Left ventricle myocardium superior (tissue), 1 donor: Measurements from ENCODE around the gene TMED4. TPM values are rescaled to one million over a fixed set of nuclear protein-coding genes. Genes with fewer than 3 reads are reported as not detected.
A peak's percentile ranks its signal among the peaks of the same experiment; 100 is the strongest.

Experiments used
- ATAC-seq: fragments of 200-7000 bp; cut with Tn5 transposase; one replicate; pipeline ENCODE4 v1.9.1; 2020; ENCODE audit warnings: mild to moderate bottlenecking, moderate library complexity
- DNase-seq: peaks from one replicate; pipeline ENCODE4 v3.0.0-alpha.2; 2020
- intact Hi-C: fragments of 100-400 bp; cut with micrococcal nuclease; formaldehyde crosslinking; loops from one replicate; pipeline ENCODE4 v1.11.0; 2022
- total RNA-seq: library from RNA; stranded (reverse); fragmentation: NEBNext Ultra II Directional; extraction: Animal tissue kit (Norgen Biotek cat#: 25700); gene quantifications from one replicate; pipeline ENCODE4 v1.2.1, GENCODE V29; 2021
- donor health status: DM: no; HTN: yes; CAD: no; lungs with severe emphysema.

Gene TMED4
- total RNA-seq, 1 donor from 2014 or later = 56.7 TPM

DNA sequence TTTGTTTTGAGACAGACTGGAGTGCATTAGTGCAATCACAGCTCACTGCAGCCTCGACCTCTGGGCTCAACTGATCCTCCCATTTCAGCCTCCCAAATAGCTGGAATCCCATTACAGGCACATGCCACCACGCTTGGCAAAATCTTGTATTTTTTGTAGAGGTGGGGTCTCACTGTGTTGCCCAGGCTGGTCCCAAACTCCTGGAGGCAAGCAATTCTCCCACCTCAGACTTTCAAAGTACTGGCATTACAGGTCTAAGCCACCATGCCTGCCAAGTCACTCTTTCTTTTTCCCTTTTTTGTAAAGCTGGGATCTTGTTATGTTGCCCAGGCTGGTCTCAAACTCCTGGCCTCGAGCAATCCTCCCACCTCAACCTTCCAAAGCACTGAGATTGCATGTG is 32.6 kb downstream of the TMED4 start:
- intact Hi-C loops = no loop called here
- no peak for DNase-seq
- no peak for ATAC-seq

DNA sequence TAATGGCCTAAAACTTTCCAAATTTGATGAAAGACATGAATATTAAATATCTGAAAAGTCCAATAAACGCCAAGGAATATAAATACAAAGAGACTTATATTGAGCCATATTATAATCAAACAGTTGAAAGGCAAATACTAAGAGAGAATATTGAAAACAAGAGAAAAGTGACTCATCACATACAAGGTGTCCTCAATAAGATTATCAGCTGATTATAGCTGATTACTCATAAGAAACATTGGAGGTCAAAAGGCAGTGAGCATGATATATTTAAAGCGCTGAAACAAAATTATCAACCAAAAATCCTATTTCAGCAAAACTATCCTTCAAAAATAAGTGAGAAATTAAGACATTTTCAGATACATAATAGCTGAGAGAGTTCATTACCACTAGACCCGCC is 33.1 kb downstream of the TMED4 start:
- ATAC-seq = no peak
- DNase-seq = no peak
- intact Hi-C loops = no loop called here

DNA sequence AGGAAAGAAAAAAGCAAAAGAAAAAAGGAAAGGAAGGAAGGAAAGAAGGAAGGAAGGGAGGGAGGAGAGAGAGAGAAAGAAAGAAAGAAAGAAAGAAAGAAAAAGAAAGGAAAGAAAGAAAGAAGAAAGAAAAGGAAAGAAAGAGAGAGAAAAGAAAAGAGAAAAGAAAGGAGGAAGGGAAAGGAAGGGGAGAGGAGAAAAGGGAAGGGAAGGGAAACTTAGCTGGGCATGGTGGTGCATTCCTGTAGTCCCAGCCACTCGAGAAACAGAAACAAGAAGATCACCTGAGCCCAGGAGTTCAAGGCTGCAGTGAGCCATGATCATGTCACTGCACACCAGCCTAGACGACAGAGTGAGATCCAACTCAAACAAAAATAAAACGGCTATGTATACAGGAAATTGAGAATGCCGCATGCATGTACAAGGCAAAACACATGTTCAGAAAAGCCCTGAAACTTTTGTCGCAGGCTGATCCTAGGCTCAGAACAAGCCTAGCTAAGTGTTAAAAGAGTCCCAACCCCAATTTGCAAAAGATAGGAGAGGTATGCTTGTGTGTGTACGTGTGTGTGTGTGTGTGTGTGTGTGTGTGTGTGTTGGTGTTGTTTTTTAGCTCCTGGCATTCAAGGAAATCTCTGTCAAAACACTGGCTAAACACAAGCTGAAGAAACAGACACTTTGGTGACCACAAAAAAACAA is 34.3 kb downstream of the TMED4 start:
- intact Hi-C loops = no loop called here
- ATAC-seq (no peak), DNase-seq (no peak)

DNA sequence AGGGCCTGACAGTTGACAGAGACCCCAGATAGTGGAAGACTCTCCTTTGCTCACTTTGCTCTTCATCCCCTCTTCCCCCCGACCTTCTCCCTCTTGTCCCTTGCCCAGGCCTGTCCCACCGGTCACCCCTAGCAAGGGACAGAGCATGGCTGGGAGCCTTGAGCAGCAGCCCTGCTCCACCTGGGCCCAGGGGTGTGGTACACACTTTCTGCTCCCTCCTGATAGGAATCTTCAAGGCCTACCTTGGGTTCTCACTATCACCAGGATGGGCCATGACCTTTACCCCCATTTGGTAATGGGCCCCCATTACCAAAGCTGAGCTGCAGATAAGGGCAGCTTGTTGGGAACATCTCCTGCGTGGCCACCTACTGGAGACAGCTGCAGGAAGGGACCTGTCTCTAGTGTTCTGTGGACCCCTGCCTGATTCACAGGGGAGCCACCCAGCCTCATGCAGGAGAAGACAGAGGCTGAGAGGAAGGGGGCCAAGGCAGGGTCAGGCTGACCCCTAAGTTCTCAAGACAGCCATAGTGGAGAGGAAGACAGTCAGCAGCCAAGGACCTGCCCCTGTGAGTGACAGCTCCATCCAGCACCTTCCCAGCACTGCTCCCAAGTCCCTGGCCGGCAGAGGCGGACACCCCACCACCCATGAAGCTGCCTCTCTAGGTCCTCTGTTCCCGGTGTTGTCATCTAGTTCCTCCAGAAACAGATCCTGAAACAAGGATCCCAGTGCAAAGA is 40.0 kb downstream of the TMED4 start:
- DNase-seq (no peak), ATAC-seq (no peak)
- intact Hi-C loops = no loop called here

DNA sequence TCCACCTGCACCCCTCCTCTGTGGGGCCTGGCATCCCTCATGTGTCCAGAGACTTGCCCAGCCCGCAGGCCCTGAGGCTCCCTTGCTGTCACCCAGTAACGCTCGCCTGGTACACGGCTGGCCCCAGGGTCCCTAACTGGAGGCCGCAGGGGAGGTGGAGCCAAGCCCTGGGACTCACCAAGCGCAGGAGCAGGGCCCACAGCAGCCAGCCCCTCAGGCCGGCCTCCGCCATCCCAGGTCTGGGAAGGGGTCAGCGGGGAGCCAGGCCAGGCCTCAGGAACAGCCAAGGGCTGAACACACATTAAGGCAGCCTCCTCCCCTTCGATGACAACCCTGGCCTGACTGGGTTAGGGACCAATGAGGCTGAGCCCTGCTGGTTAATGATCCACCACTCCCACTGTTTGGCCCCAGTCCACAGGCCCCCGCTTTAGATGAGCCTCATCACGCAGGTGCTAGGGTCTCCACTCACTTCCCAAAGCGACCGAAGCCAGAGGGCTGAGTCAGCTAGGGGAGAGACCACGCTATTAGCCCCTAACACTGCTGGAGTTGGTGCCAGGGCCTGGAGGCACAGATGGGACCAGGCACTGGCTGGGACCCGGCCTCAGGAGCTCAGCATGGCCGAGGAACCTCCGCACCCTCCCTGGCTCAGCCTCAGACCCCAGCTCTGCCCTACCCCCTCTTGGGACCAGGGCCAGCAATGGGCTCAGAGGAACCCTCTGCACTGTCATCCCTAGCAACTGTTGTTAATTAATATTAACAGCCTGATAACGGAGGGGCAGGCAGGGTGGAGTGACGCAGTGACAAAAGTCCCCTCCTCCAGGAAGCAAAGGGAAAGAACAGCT is 40.8 kb downstream of the TMED4 start, which contains the start of gene NPC1L1:
Gene NPC1L1, minus strand, starts transcription at position 303 of the 842 bp plus-strand sequence. Its CDS starts 71 bp downstream, at position 232.
- no peak for DNase-seq
- no peak for ATAC-seq
- intact Hi-C loops = no loop called here

DNA sequence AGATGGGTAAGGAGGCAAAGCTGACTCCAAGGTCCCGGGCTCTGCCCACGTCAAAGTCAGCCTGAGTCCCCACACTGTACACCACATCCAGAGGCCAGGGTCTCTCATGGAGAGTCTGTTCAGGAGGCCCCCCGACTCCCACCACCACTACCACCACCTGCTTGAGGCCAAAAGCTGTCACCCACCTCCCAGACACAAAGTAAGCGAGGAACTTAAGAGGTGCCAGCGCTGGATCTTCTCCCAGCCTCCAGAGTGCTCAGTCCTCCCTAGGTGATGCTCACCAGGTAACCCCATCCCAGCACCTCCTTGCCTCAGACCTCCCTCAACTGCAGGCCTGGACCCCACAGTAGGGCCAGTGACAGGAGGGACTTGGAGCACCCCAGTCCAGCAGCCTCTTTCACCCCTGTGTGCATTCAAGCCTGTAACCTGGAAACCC is 41.4 kb downstream of the TMED4 start:
- DNase-seq = no peak
- ATAC-seq = no peak
- intact Hi-C loops = no loop called here

DNA sequence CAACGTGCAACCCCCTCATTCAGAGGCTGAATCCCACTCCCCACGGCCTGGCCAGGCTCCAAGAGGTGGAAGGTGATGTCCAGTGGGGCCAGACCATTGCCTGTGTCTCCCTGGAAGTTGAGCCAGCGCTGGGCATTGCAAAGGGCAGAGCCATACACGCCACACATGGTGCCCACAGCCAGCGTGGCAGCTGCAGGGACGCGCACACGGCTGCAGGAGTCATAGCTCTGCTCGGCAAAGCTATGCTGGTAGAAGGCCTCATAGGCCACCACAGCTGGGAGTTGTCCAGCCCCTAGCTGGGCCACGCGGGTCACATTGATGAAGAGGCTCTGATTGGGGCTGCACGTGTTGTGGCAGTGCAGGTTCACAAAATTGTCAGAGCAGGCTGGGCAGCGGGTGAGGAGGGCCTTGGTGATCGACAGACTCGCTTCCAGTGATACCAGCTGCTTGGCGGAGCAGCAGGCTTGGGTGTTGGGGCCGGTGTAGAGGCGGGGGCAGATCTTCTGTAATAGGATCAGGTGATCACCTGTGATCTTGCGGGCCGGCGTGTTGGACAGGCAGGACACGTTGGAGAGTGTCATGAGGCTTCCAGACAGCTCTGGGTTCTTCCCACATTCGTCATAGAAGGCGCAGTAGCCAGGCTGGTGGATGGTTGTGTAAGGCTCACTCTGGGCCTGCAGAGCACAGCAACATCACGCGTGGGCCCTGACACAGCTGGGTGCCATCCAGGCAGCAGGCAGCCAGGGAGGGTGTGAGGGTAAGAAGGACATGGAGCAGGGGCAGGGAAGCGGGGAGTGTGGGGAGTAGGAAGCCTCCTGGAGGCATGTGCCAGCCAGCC is 42.1 kb downstream of the TMED4 start:
- intact Hi-C loops = no loop called here
- ATAC-seq = no peak
- no peak for DNase-seq

DNA sequence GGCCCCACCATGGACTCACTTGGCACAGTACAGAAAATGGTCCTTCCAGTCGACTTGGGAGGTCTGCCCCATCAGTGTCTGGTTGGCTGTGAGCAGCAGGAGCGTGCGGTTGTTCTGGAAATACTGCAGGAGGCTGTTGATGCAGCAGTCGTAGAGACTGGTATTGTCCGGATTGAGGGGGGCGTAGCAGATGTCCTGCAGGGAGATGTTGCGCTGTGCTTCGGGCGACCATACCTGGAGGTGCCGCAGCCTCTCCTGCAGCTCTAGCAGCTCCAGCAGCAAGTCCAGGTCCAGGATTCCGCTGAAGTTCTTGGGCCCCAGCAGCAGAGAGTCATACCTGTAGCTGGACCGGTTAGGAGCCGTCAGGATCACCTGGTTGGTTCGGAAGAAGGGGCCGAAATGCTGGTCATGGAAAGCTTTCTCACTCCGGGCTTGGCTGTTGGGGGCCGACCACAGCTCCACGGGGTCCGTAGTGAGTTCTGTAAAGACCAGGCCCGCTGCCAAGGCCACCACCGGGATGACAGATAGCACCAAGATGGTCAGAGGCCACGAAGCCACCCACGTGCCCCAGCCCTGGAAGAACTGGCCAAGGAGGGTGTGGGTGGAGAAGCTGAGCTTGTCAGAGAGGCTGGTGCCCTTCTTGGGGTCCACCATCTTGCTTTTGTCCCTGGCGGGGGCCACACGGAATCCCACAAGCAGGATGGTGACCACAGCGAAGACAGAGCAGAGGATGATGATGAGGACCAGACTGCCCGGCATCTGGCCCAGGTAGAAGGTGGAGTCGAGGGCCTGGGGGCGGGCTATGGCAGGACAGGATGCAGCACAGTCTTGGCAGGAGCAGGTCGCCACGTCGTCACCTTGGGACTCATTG is 43.0 kb downstream of the TMED4 start:
- intact Hi-C loops = no loop called here
- DNase-seq (no peak), ATAC-seq (no peak)

DNA sequence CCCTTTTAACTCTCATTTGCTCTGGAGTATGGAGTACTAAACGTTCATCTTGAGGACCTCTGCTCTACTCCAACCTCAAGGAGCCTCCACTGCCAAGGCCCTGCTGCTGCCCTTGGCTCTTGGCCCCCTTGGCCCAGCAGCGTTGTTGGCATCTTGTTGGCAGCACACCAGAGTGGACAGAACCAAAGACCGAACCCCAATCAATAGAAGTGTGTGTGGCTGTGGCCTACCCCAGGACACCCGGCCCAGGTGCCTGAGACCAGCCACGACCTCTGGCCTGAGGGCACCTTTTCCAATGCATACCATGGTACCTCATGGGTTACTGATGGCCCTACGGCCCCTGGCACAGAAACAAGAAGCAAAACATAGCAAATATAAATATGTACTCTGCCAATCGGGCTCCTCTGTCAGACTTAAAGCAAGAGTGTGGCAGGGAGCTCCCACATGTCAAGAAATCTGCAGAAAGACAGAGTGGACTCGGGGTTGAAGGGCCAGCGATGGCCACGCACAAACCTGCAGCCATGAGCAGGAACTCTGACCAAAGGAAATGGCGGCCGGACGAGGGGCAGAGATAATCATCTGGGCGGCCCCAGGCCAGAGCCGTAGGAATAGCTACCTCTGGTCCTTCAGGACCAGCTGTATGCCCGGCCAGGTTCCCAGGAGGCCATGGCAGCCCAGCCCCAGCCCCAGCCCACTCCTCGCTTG is 43.8 kb downstream of the TMED4 start:
- DNase-seq (no peak), ATAC-seq (no peak)
- intact Hi-C loops = no loop called here

DNA sequence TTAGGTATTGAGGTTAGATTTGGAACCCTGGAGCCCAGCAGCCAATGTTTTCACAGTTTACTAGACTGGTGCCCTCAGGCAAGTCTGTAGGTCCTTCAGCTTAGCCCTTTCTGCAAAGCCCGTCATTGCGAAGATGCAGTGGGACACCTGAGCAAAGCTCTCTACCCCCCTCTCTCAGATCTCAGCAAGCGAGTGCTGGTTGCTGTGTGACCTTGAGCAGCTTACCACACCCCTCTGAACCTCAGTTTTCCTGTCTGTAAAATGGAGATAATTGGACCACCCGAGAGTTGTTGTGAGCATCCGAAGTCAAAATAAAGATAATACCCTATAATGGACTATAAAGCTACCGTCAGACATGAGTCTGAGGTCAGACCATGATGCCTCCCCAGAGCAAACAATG is 44.6 kb downstream of the TMED4 start:
- DNase-seq (no peak), ATAC-seq (no peak)
- intact Hi-C loops = no loop called here

DNA sequence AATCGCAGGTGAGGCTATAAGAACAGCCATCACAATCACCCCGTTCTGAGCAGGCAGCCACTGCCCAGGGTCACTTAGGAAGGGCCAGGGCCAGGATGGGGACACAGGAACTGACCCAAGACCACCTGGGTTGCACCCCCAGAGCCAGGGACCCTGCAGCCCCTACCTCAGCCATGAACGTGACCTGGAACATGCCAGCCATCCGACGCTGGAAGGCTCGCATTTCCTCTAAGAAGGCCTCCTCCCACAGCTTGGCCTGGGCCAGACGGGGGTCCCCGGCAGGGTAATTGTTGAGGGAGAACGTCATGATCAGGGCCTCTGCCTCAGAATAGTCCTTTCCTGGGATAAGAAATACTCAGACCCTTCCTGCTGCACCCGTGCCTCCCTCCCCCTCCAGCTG is 45.9 kb downstream of the TMED4 start:
- intact Hi-C loops = no loop called here
- no peak for ATAC-seq
- no peak for DNase-seq

DNA sequence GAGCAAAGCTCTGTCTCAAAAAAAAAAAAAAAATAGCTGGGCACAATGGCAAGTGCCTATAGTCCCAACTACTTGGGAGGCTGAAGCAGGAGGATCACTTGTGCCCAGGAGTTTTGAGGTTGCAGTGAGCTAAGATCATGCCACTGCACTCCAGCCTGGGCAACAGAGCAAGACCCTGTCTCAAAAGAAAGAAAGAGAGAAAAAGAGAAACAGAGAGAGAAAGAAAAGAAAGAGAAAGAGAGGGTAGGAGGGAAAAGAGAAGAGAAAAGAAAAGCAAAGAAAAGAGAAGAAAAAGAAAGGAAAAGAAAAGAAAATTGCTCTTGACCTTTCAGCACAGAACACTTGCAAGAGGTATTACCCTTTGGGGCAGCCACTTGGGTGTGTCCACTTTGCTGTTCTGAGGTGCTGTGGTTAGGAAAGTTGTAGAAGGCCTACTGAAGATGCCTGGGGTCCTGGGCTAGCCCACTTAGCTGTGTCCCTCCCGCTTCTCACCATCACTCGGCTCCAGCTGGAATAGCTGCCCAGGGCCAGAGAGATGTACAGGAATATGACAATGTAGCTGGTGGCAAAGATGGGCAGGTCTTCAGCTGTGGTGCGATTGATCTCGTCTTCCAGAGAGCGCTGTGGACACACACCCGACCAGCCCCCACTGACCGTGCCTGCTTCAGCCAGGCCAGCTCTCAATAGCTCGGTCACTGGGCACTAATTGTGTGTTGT is 46.5 kb downstream of the TMED4 start:
- ATAC-seq (no peak), DNase-seq (no peak)
- intact Hi-C loops = no loop called here

DNA sequence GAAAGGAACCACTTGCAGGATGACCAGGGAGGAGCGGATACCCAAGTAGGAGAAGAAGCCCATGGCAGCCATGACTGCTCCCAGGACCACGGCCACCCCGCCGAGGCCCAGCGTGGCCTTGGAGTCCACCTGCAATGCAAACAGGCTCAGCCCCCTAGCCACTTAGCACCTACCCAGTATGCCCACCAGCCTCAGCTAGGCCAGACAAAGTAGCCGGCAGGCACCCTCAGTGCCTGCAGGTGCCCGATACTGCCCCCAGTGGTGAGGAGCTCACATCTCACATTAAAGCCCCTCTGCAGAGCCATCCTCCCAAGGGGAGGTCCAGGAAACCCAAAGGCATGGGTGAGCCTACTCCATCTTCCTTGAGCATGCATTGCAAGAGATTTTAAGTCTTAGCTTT is 47.5 kb downstream of the TMED4 start:
- no peak for DNase-seq
- ATAC-seq = peak; percentile 54
- intact Hi-C loops = no loop called here

DNA sequence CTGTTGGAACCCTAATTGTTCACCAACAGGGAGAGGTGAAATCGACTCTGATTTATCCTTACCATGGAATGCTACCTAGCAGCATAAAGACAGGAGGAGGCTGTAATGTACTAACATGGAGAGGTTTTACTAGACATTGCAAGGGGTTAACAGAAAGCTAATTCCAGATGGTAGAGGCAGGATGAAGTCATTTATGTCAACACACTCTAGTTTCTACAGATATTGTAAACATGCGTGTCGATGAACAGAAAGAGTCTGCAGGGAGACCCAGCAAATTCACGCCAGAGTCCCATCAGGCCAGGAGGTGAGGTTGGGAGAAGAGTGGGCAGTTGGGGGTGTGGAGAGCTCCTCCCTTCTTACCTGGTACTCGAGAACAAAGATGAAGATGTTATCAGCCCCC is 47.9 kb downstream of the TMED4 start:
- intact Hi-C loops = no loop called here
- ATAC-seq = no peak
- no peak for DNase-seq

DNA sequence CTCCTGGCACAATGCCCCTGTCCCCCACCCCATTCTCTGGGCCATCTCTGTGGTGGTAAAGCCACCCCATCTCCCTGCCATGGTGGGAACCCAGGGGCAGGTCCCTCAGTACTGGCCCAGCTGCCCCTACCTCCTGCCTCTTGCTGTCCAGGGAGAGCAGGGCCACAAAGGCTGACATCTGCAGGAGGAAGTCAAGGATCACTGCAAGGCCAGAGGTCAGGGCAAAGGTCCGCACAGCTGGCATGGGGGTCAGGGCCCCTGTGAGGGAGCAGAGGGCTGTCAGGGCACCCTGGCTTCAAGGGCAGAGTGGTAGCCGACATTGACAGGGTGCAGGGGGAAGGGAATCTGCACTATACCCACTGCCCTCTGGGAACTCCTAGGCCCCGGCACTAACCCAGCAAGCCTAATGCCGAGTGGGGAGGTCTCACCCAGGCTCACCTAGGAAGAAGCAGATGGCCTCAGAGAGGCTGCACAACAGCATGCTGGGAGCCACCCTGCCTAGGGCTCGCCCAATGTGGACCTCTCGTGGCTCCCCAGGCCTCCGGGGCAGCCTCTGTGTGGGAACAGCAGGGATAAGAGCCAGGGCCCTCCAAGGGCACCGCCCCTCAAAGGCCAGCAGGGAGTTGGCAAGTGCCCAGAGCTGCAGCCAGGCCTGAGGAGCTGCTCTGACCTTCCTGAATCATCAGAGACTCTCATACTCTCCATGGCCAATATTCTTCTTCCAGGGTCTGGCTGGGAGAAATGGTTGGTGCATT is 48.6 kb downstream of the TMED4 start:
- intact Hi-C loops = no loop called here
- peak; percentile 51 for ATAC-seq

More for the DNA sequence above, 48.6 kb downstream of the TMED4 start:
- peak; percentile 40 for DNase-seq
